Measurements from ENCODE around the gene SLC1A4.

Gene SLC1A4

GRCh38 chr2:64980183-64980582 is 9.0 kb upstream of the SLC1A4 start:
- no peaks in the 10 kb centered on the region for H3K36me3 ChIP-seq (ENCODE audit: control insufficient read depth in 2 of 2, insufficient read depth in 2 of 2, low read length in 2 of 2)
- peaks cover 5% of the 10 kb centered on the region for H3K4me1 ChIP-seq (ENCODE audit: control insufficient read depth, insufficient read depth, low read length)
- no peak overlapping the region for H3K9ac ChIP-seq (ENCODE audit: low read length in 2 of 2)
- no peaks in the 10 kb centered on the region for H3K27me3 ChIP-seq (ENCODE audit: control insufficient read depth in 1 of 2, insufficient read depth in 2 of 2, low read length in 2 of 2)
- no peaks in the 10 kb centered on the region for H3K9me3 ChIP-seq (ENCODE audit: control insufficient read depth in 2 of 2, low read length in 2 of 2)
- no peak overlapping the region for H3K4me3 ChIP-seq (ENCODE audit: low read length in 2 of 2)
- no peak overlapping the region for H3K27ac ChIP-seq (ENCODE audit: low read length)

GRCh38 chr2:64982311-64982857 is 6.8 kb upstream of the SLC1A4 start:
- Histone ChIP-seq H3K9me3 (ENCODE audit: control insufficient read depth in 2 of 2, low read length in 2 of 2) (no peaks in the 10 kb centered on the region), H3K27me3 (ENCODE audit: control insufficient read depth in 1 of 2, insufficient read depth in 2 of 2, low read length in 2 of 2) (no peaks in the 10 kb centered on the region), H3K36me3 (ENCODE audit: control insufficient read depth in 2 of 2, insufficient read depth in 2 of 2, low read length in 2 of 2) (no peaks in the 10 kb centered on the region), H3K4me1 (ENCODE audit: control insufficient read depth, insufficient read depth, low read length) (peaks cover 2% of the 10 kb centered on the region), H3K9ac (ENCODE audit: low read length in 2 of 2) (no peak overlapping the region), H3K27ac (ENCODE audit: low read length) (no peak overlapping the region), H3K4me3 (ENCODE audit: low read length in 2 of 2) (no peak overlapping the region)

- Histone ChIP-seq H3K36me3 (ENCODE audit: control insufficient read depth in 2 of 2, insufficient read depth in 2 of 2, low read length in 2 of 2) (no peaks in the 10 kb centered on the region), H3K27me3 (ENCODE audit: control insufficient read depth in 1 of 2, insufficient read depth in 2 of 2, low read length in 2 of 2) (no peaks in the 10 kb centered on the region), H3K9me3 (ENCODE audit: control insufficient read depth in 2 of 2, low read length in 2 of 2) (no peaks in the 10 kb centered on the region), H3K4me1 (ENCODE audit: control insufficient read depth, insufficient read depth, low read length) (peaks cover 2% of the 10 kb centered on the region), H3K4me3 (ENCODE audit: low read length in 2 of 2) (no peak overlapping the region), H3K27ac (ENCODE audit: low read length) (no peak overlapping the region), H3K9ac (ENCODE audit: low read length in 2 of 2) (no peak overlapping the region)
Observed at GRCh38 chr2:64982932-64983331, 6.3 kb upstream of the SLC1A4 start.

- H3K27me3 ChIP-seq (ENCODE audit: control insufficient read depth in 1 of 2, insufficient read depth in 2 of 2, low read length in 2 of 2) = no peaks in the 10 kb centered on the region
- no peak overlapping the region for H3K4me3 ChIP-seq (ENCODE audit: low read length in 2 of 2)
- H3K27ac ChIP-seq (ENCODE audit: low read length) = no peak overlapping the region
- no peak overlapping the region for H3K9ac ChIP-seq (ENCODE audit: low read length in 2 of 2)
- H3K9me3 ChIP-seq (ENCODE audit: control insufficient read depth in 2 of 2, low read length in 2 of 2) = no peaks in the 10 kb centered on the region
- peaks cover 12% of the 10 kb centered on the region for H3K4me1 ChIP-seq (ENCODE audit: control insufficient read depth, insufficient read depth, low read length)
- H3K36me3 ChIP-seq (ENCODE audit: control insufficient read depth in 2 of 2, insufficient read depth in 2 of 2, low read length in 2 of 2) = no peaks in the 10 kb centered on the region
Observed at GRCh38 chr2:64985447-64985846, 3.8 kb upstream of the SLC1A4 start.

- H3K27me3 ChIP-seq (ENCODE audit: control insufficient read depth in 1 of 2, insufficient read depth in 2 of 2, low read length in 2 of 2) = no peaks in the 10 kb centered on the region
- H3K9ac ChIP-seq (ENCODE audit: low read length in 2 of 2) = peak overlapping the region in 1 of 2 donors; percentile 29
- H3K9me3 ChIP-seq (ENCODE audit: control insufficient read depth in 2 of 2, low read length in 2 of 2) = no peaks in the 10 kb centered on the region
- H3K36me3 ChIP-seq (ENCODE audit: control insufficient read depth in 2 of 2, insufficient read depth in 2 of 2, low read length in 2 of 2) = no peaks in the 10 kb centered on the region
- peak overlapping the region in 1 of 2 donors; percentile 58 for H3K4me3 ChIP-seq (ENCODE audit: low read length in 2 of 2)
- no peak overlapping the region for H3K27ac ChIP-seq (ENCODE audit: low read length)
- peaks cover 16% of the 10 kb centered on the region for H3K4me1 ChIP-seq (ENCODE audit: control insufficient read depth, insufficient read depth, low read length)
Observed at GRCh38 chr2:64987001-64987955, 1.9 kb upstream of the SLC1A4 start.

- peak overlapping the region; percentile 96 for H3K27ac ChIP-seq (ENCODE audit: low read length)
- peak overlapping the region; percentile 87 to 90 for H3K4me3 ChIP-seq (ENCODE audit: low read length in 2 of 2)
- no peaks in the 10 kb centered on the region for H3K36me3 ChIP-seq (ENCODE audit: control insufficient read depth in 2 of 2, insufficient read depth in 2 of 2, low read length in 2 of 2)
- no peaks in the 10 kb centered on the region for H3K27me3 ChIP-seq (ENCODE audit: control insufficient read depth in 1 of 2, insufficient read depth in 2 of 2, low read length in 2 of 2)
- H3K9ac ChIP-seq (ENCODE audit: low read length in 2 of 2) = peak overlapping the region; percentile 91 to 92
- peaks cover 16% of the 10 kb centered on the region for H3K4me1 ChIP-seq (ENCODE audit: control insufficient read depth, insufficient read depth, low read length)
- no peaks in the 10 kb centered on the region for H3K9me3 ChIP-seq (ENCODE audit: control insufficient read depth in 2 of 2, low read length in 2 of 2)
Observed at GRCh38 chr2:64987956-64988419, 1.2 kb upstream of the SLC1A4 start.

- H3K27me3 ChIP-seq (ENCODE audit: control insufficient read depth in 1 of 2, insufficient read depth in 2 of 2, low read length in 2 of 2) = no peaks in the 10 kb centered on the region
- peak overlapping the region; percentile 91 to 92 for H3K9ac ChIP-seq (ENCODE audit: low read length in 2 of 2)
- no peaks in the 10 kb centered on the region for H3K9me3 ChIP-seq (ENCODE audit: control insufficient read depth in 2 of 2, low read length in 2 of 2)
- peak overlapping the region; percentile 96 for H3K27ac ChIP-seq (ENCODE audit: low read length)
- peak overlapping the region; percentile 87 to 90 for H3K4me3 ChIP-seq (ENCODE audit: low read length in 2 of 2)
- H3K4me1 ChIP-seq (ENCODE audit: control insufficient read depth, insufficient read depth, low read length) = peaks cover 16% of the 10 kb centered on the region
- H3K36me3 ChIP-seq (ENCODE audit: control insufficient read depth in 2 of 2, insufficient read depth in 2 of 2, low read length in 2 of 2) = no peaks in the 10 kb centered on the region
Observed at GRCh38 chr2:64988420-64989125, 626 bp upstream of the SLC1A4 start.

- Histone ChIP-seq H3K36me3 (ENCODE audit: control insufficient read depth in 2 of 2, insufficient read depth in 2 of 2, low read length in 2 of 2) (no peaks in the 10 kb centered on the region), H3K9ac (ENCODE audit: low read length in 2 of 2) (peak overlapping the region; percentile 63 to 66), H3K4me1 (ENCODE audit: control insufficient read depth, insufficient read depth, low read length) (peaks cover 16% of the 10 kb centered on the region), H3K4me3 (ENCODE audit: low read length in 2 of 2) (peak overlapping the region; percentile 75 to 90), H3K9me3 (ENCODE audit: control insufficient read depth in 2 of 2, low read length in 2 of 2) (no peaks in the 10 kb centered on the region), H3K27ac (ENCODE audit: low read length) (no peak overlapping the region), H3K27me3 (ENCODE audit: control insufficient read depth in 1 of 2, insufficient read depth in 2 of 2, low read length in 2 of 2) (no peaks in the 10 kb centered on the region)
Observed at GRCh38 chr2:64989982-64990614, 899 bp downstream of the SLC1A4 start.

- Histone ChIP-seq H3K36me3 (ENCODE audit: control insufficient read depth in 2 of 2, insufficient read depth in 2 of 2, low read length in 2 of 2) (no peaks in the 10 kb centered on the region), H3K9ac (ENCODE audit: low read length in 2 of 2) (no peak overlapping the region), H3K4me1 (ENCODE audit: control insufficient read depth, insufficient read depth, low read length) (peaks cover 16% of the 10 kb centered on the region), H3K27ac (ENCODE audit: low read length) (no peak overlapping the region), H3K9me3 (ENCODE audit: control insufficient read depth in 2 of 2, low read length in 2 of 2) (no peaks in the 10 kb centered on the region), H3K27me3 (ENCODE audit: control insufficient read depth in 1 of 2, insufficient read depth in 2 of 2, low read length in 2 of 2) (no peaks in the 10 kb centered on the region), H3K4me3 (ENCODE audit: low read length in 2 of 2) (peak overlapping the region in 1 of 2 donors; percentile 90)
Observed at GRCh38 chr2:64990876-64991275, 1.7 kb downstream of the SLC1A4 start.

- Histone ChIP-seq H3K27me3 (ENCODE audit: control insufficient read depth in 1 of 2, insufficient read depth in 2 of 2, low read length in 2 of 2) (no peaks in the 10 kb centered on the region), H3K4me1 (ENCODE audit: control insufficient read depth, insufficient read depth, low read length) (peaks cover 16% of the 10 kb centered on the region), H3K36me3 (ENCODE audit: control insufficient read depth in 2 of 2, insufficient read depth in 2 of 2, low read length in 2 of 2) (no peaks in the 10 kb centered on the region), H3K9me3 (ENCODE audit: control insufficient read depth in 2 of 2, low read length in 2 of 2) (no peaks in the 10 kb centered on the region), H3K4me3 (ENCODE audit: low read length in 2 of 2) (no peak overlapping the region), H3K27ac (ENCODE audit: low read length) (no peak overlapping the region), H3K9ac (ENCODE audit: low read length in 2 of 2) (no peak overlapping the region)
Observed at GRCh38 chr2:64992218-64992617, 3.0 kb downstream of the SLC1A4 start.
